ENCODE results near the gene MAML2. TPM values are rescaled to one million over a fixed set of nuclear protein-coding genes. Genes with fewer than 3 reads are reported as not detected.

MAML2 gene
- total RNA-seq, 1 donor from 2014 or later, result 31.5 TPM

- no peak for DNase-seq
- H3K36me3 ChIP-seq, result no peaks in the 10 kb centered on the region
- ATAC-seq, result no peak
- no peak overlapping the region for H3K4me3 ChIP-seq
- intact Hi-C loops (cut with DNase I), result no loop called here
- no peaks in the 10 kb centered on the region for H3K9me3 ChIP-seq
- no peaks in the 10 kb centered on the region for H3K27me3 ChIP-seq (ENCODE audit: low read depth)
- H3K27ac ChIP-seq, result peak overlapping the region; percentile 63
- no peak for TF ChIP-seq CTCF (IDR thresholded peaks at IDR 0.05)
- H3K4me1 ChIP-seq, result peaks cover 52% of the 10 kb centered on the region
Observed at GRCh38 chr11:96228910-96229309, 114.1 kb downstream of the MAML2 start.

GRCh38 chr11:96228473-96228891 lies 114.5 kb downstream of the MAML2 start:
- intact Hi-C loops (cut with DNase I), result no loop called here
- H3K4me1 ChIP-seq, result peaks cover 52% of the 10 kb centered on the region
- H3K36me3 ChIP-seq, result no peaks in the 10 kb centered on the region
- DNase-seq (peak; percentile 49), ATAC-seq (peak; percentile 52 to 60)
- TF ChIP-seq CTCF (IDR thresholded peaks at IDR 0.05), result no peak
- peak overlapping the region; percentile 63 for H3K27ac ChIP-seq
- no peaks in the 10 kb centered on the region for H3K9me3 ChIP-seq
- H3K4me3 ChIP-seq, result no peak overlapping the region
- no peaks in the 10 kb centered on the region for H3K27me3 ChIP-seq (ENCODE audit: low read depth)

- no peaks in the 10 kb centered on the region for H3K27me3 ChIP-seq (ENCODE audit: low read depth)
- TF ChIP-seq CTCF (IDR thresholded peaks at IDR 0.05), result no peak
- intact Hi-C loops (cut with DNase I), result no loop called here
- DNase-seq (no peak), ATAC-seq (no peak)
- peaks cover 56% of the 10 kb centered on the region for H3K4me1 ChIP-seq
- no peak overlapping the region for H3K4me3 ChIP-seq
- no peak overlapping the region for H3K27ac ChIP-seq
- no peaks in the 10 kb centered on the region for H3K36me3 ChIP-seq
- H3K9me3 ChIP-seq, result no peaks in the 10 kb centered on the region
Observed at GRCh38 chr11:96227244-96227643, 115.8 kb downstream of the MAML2 start.

- DNase-seq (no peak), ATAC-seq (no peak)
- H3K27me3 ChIP-seq (ENCODE audit: low read depth), result no peaks in the 10 kb centered on the region
- H3K27ac ChIP-seq, result no peak overlapping the region
- no peaks in the 10 kb centered on the region for H3K36me3 ChIP-seq
- H3K4me1 ChIP-seq, result peaks cover 57% of the 10 kb centered on the region
- H3K4me3 ChIP-seq, result no peak overlapping the region
- TF ChIP-seq CTCF (IDR thresholded peaks at IDR 0.05), result no peak
- H3K9me3 ChIP-seq, result no peaks in the 10 kb centered on the region
- intact Hi-C loops (cut with DNase I), result no loop called here
Observed at GRCh38 chr11:96223083-96223482, 119.9 kb downstream of the MAML2 start.

- TF ChIP-seq CTCF (IDR thresholded peaks at IDR 0.05), result no peak
- Histone ChIP-seq H3K27ac (no peak overlapping the region), H3K36me3 (no peaks in the 10 kb centered on the region), H3K4me1 (peaks cover 52% of the 10 kb centered on the region), H3K9me3 (no peaks in the 10 kb centered on the region), H3K27me3 (ENCODE audit: low read depth) (no peaks in the 10 kb centered on the region), H3K4me3 (no peak overlapping the region)
- DNase-seq (no peak), ATAC-seq (peak in 1 of 2 donors; percentile 55)
- intact Hi-C loops (cut with DNase I), result no loop called here
Observed at GRCh38 chr11:96222102-96222501, 120.9 kb downstream of the MAML2 start.
